Bone marrow (tissue), 2 donors: ENCODE measurements around the gene ATG2A.
A peak's percentile ranks its signal among the peaks of the same experiment; 100 is the strongest.

ENCODE experiments used
- DNase-seq, 2 donors: peaks; one replicate each; lab custom pipeline; 2025; lab: John Stamatoyannopoulos, UW

ATG2A gene

GRCh38 chr11:64916775-64917662 is at the start of gene ATG2A:
Gene ATG2A (minus strand): TSS chr11:64917209. CDS start chr11:64917135, 74 bp downstream.
- peak; percentile 87 to 99 for DNase-seq

- no peak for DNase-seq
Measured at GRCh38 chr11:64963072-64963631, 46.1 kb upstream of the ATG2A start.

- DNase-seq, result no peak
Measured at GRCh38 chr11:64960719-64961118, 43.7 kb upstream of the ATG2A start.

- no peak for DNase-seq
Measured at GRCh38 chr11:64959498-64959897, 42.5 kb upstream of the ATG2A start.

- DNase-seq, result no peak
Measured at GRCh38 chr11:64954201-64954600, 37.2 kb upstream of the ATG2A start.

- no peak for DNase-seq
Measured at GRCh38 chr11:64951529-64951928, 34.5 kb upstream of the ATG2A start.

- no peak for DNase-seq
Measured at GRCh38 chr11:64947208-64947814, 30.3 kb upstream of the ATG2A start.

GRCh38 chr11:64936539-64936938 is 19.5 kb upstream of the ATG2A start:
- no peak for DNase-seq

GRCh38 chr11:64935359-64936081 is 18.5 kb upstream of the ATG2A start, which contains the start of gene GPHA2:
Gene GPHA2 (minus strand): TSS chr11:64935893. CDS start chr11:64935460, 433 bp downstream.
- DNase-seq, result no peak

GRCh38 chr11:64934682-64935358 is 17.8 kb upstream of the ATG2A start:
- no peak for DNase-seq

- no peak for DNase-seq
Measured at GRCh38 chr11:64933935-64934681, 17.1 kb upstream of the ATG2A start.

GRCh38 chr11:64933213-64933934 is 16.4 kb upstream of the ATG2A start:
- DNase-seq, result no peak

- DNase-seq, result no peak
Measured at GRCh38 chr11:64932324-64932723, 15.3 kb upstream of the ATG2A start.

- no peak for DNase-seq
Measured at GRCh38 chr11:64931290-64931689, 14.3 kb upstream of the ATG2A start.

GRCh38 chr11:64930340-64930739 is 13.3 kb upstream of the ATG2A start:
- DNase-seq, result no peak

- no peak for DNase-seq
Measured at GRCh38 chr11:64929625-64930024, 12.6 kb upstream of the ATG2A start.

- DNase-seq, result no peak
Measured at GRCh38 chr11:64928957-64929356, 11.9 kb upstream of the ATG2A start.

GRCh38 chr11:64926689-64927088 is 9.7 kb upstream of the ATG2A start:
- no peak for DNase-seq

GRCh38 chr11:64925536-64926436 is 8.8 kb upstream of the ATG2A start:
- DNase-seq, result no peak
